Left lung (tissue), 10 donors: ENCODE measurements around the gene MUC21. TPM values are rescaled to one million over a fixed set of nuclear protein-coding genes. Genes with fewer than 3 reads are reported as not detected.
A peak's percentile ranks its signal among the peaks of the same experiment; 100 is the strongest.

ENCODE experiments used
- ATAC-seq: fragments of 200-7000 bp; cut with Tn5 transposase; one replicate; pipeline ENCODE4 v1.9.1; 2020; ENCODE audit warnings: moderate library complexity
- DNase-seq, 4 donors: peaks; one replicate each; pipeline ENCODE4 v3.0.0-alpha.2; 2013 to 2020
- H3K27ac ChIP-seq, 2 donors: fragments of 200-600 bp; sonication (generic) in 1 of 2; one replicate each; pipeline versions ENCODE4 v1.5.0 to v1.8.0; 2020 to 2021
- H3K27me3 ChIP-seq, 2 donors: fragments of 200-600 bp; sonication (generic) in 1 of 2; one replicate each; pipeline versions ENCODE4 v1.5.0 to v1.8.0; 2020 to 2021
- H3K36me3 ChIP-seq, 2 donors: fragments of 200-600 bp; sonication (generic) in 1 of 2; one replicate each; pipeline versions ENCODE4 v1.5.0 to v1.8.0; 2020 to 2021
- H3K4me1 ChIP-seq, 2 donors: fragments of 200-600 bp; one replicate each; pipeline ENCODE4 v1.8.0; 2021
- H3K4me3 ChIP-seq, 2 donors: fragments of 200-600 bp; sonication (generic) in 1 of 2; one replicate each; pipeline versions ENCODE4 v1.5.0 to v1.8.0; 2020 to 2021; ENCODE audit warnings: mild to moderate bottlenecking in 1 of 2
- H3K9me3 ChIP-seq, 2 donors: fragments of 200-600 bp; sonication (generic) in 1 of 2; one replicate each; pipeline versions ENCODE4 v1.5.0 to v1.8.0; 2020 to 2021
- CTCF ChIP-seq, 2 donors: fragments of 200-600 bp; sonication (generic) in 1 of 2; IDR thresholded peaks; one replicate each; pipeline versions ENCODE4 v1.5.0 to v1.8.0; 2021; ENCODE audit warnings: antibody characterized with exemption in 2 of 2
- intact Hi-C, 2 donors: fragments of 100-400 bp; cut with DNase I; formaldehyde crosslinking; loops; one replicate each; pipeline versions ENCODE4 v1.11.2 to v1.14.2; 2022
- polyA plus RNA-seq, 6 donors: library from polyadenylated mRNA; unstranded; fragments of 120-200 nt; gene quantifications; one replicate each; pipeline ENCODE4 v1.2.1, GENCODE V29; 2013; ENCODE audit not compliant: insufficient read length in 6 of 6
- total RNA-seq, 2 donors: library from RNA; stranded (reverse); fragmentation: NEBNext Ultra II Directional; extraction: Animal tissue kit (Norgen Biotek cat#: 25700); gene quantifications; one replicate each; pipeline ENCODE4 v1.2.1, GENCODE V29; 2021
- donor health status: DM: no; HTN: yes; CAD: no.
- donor health status: DM: no; HTN: no; CAD: no.

The MUC21 gene
- total and polyA plus RNA-seq, 8 donors: 0.04 to 9.5 (median 4.3) TPM; not detected in 4

- TF ChIP-seq CTCF (IDR thresholded peaks at IDR 0.05): no peak
- Histone ChIP-seq H3K4me1 (no peaks in the 10 kb centered on the region), H3K36me3 (no peaks in the 10 kb centered on the region), H3K9me3 (no peaks in the 10 kb centered on the region), H3K27me3 (peaks cover 0 to 13% of the 10 kb centered on the region in 2 donors), H3K4me3 (no peak overlapping the region), H3K27ac (no peak overlapping the region)
- DNase-seq: no peak
- no peak for ATAC-seq
- intact Hi-C loops: no loop called here
These were observed 3.8 kb upstream of the MUC21 start for GRCh38 chr6:30979690-30980089.

GRCh38 chr6:30981942-30982772 lies 1.4 kb upstream of the MUC21 start:
- DNase-seq (peak in 3 of 4 donors; percentile 44 to 62 (median 48)), ATAC-seq (peak; percentile 91)
- Histone ChIP-seq H3K4me3 (peak overlapping the region in 1 of 2 donors; percentile 11), H3K36me3 (no peaks in the 10 kb centered on the region), H3K9me3 (no peaks in the 10 kb centered on the region), H3K4me1 (no peaks in the 10 kb centered on the region), H3K27ac (peak overlapping the region; percentile 37 to 50), H3K27me3 (peaks cover 0 to 13% of the 10 kb centered on the region in 2 donors)
- peak in 1 of 2 donors; percentile 32 for TF ChIP-seq CTCF (IDR thresholded peaks at IDR 0.05)
- intact Hi-C loops: no loop called here

GRCh38 chr6:30985490-30985889 lies 2.0 kb downstream of the MUC21 start:
- no peak overlapping the region for H3K4me3 ChIP-seq
- no peaks in the 10 kb centered on the region for H3K36me3 ChIP-seq
- no peak for TF ChIP-seq CTCF (IDR thresholded peaks at IDR 0.05)
- H3K4me1 ChIP-seq: no peaks in the 10 kb centered on the region
- H3K9me3 ChIP-seq: no peaks in the 10 kb centered on the region
- ATAC-seq: peak; percentile 62
- intact Hi-C loops: no loop called here
- DNase-seq: no peak
- H3K27ac ChIP-seq: no peak overlapping the region
- no peaks in the 10 kb centered on the region for H3K27me3 ChIP-seq

GRCh38 chr6:30987304-30987703 lies 3.8 kb downstream of the MUC21 start:
- no peaks in the 10 kb centered on the region for H3K36me3 ChIP-seq
- H3K4me1 ChIP-seq: no peaks in the 10 kb centered on the region
- H3K27ac ChIP-seq: no peak overlapping the region
- intact Hi-C loops: no loop called here
- ATAC-seq: no peak
- no peak overlapping the region for H3K4me3 ChIP-seq
- H3K9me3 ChIP-seq: no peaks in the 10 kb centered on the region
- no peaks in the 10 kb centered on the region for H3K27me3 ChIP-seq
- TF ChIP-seq CTCF (IDR thresholded peaks at IDR 0.05): no peak
- DNase-seq: no peak

- no peak overlapping the region for H3K4me3 ChIP-seq
- no peak overlapping the region for H3K27ac ChIP-seq
- DNase-seq (no peak), ATAC-seq (no peak)
- H3K27me3 ChIP-seq: no peaks in the 10 kb centered on the region
- intact Hi-C loops: no loop called here
- no peaks in the 10 kb centered on the region for H3K36me3 ChIP-seq
- H3K9me3 ChIP-seq: no peaks in the 10 kb centered on the region
- no peaks in the 10 kb centered on the region for H3K4me1 ChIP-seq
- TF ChIP-seq CTCF (IDR thresholded peaks at IDR 0.05): no peak
These were observed 4.8 kb downstream of the MUC21 start for GRCh38 chr6:30988209-30988825.
